ENCODE results near the gene OBP2B. TPM values are rescaled to one million over a fixed set of nuclear protein-coding genes. Genes with fewer than 3 reads are reported as not detected.

The OBP2B gene
- total and polyA plus RNA-seq, 10 of the 15 experiments (the other 5 are each of a cell fraction or from before 2014, with no cell fraction given): not detected

DNA sequence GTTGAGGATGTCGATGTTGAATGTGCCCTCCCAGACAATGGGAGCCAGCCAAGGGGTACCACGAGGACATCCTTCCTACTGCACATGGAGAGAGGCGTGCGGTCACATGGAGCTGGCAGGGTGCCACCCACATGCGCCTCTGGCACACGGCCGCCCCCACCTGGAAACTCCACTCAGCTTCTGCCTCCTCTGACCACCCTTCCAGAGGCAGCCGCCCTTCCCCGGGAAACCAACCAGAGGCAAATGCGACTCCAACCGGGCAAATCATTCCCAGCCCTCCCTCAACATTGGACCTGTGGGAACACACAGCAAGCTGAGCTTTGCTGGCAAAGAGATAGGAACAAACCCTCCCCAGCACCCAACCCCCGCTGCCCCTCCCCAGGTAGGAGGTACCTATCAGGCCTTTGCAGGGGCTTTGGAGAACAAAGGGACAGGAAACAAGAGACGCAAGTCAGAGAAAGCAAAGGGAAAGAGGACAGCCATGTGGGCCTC lies 48.5 kb upstream of the OBP2B start (continued):
- TF ChIP-seq, protein P1, sequence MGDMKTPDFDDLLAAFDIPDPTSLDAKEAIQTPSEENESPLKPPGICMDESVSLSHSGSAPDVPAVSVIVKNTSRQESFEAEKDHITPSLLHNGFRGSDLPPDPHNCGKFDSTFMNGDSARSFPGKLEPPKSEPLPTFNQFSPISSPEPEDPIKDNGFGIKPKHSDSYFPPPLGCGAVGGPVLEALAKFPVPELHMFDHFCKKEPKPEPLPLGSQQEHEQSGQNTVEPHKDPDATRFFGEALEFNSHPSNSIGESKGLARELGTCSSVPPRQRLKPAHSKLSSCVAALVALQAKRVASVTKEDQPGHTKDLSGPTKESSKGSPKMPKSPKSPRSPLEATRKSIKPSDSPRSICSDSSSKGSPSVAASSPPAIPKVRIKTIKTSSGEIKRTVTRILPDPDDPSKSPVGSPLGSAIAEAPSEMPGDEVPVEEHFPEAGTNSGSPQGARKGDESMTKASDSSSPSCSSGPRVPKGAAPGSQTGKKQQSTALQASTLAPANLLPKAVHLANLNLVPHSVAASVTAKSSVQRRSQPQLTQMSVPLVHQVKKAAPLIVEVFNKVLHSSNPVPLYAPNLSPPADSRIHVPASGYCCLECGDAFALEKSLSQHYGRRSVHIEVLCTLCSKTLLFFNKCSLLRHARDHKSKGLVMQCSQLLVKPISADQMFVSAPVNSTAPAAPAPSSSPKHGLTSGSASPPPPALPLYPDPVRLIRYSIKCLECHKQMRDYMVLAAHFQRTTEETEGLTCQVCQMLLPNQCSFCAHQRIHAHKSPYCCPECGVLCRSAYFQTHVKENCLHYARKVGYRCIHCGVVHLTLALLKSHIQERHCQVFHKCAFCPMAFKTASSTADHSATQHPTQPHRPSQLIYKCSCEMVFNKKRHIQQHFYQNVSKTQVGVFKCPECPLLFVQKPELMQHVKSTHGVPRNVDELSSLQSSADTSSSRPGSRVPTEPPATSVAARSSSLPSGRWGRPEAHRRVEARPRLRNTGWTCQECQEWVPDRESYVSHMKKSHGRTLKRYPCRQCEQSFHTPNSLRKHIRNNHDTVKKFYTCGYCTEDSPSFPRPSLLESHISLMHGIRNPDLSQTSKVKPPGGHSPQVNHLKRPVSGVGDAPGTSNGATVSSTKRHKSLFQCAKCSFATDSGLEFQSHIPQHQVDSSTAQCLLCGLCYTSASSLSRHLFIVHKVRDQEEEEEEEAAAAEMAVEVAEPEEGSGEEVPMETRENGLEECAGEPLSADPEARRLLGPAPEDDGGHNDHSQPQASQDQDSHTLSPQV (IDR thresholded peaks at IDR 0.05): no peak
- TF ChIP-seq STAT1 (conservative IDR thresholded peaks at IDR 0.05): no peak

DNA sequence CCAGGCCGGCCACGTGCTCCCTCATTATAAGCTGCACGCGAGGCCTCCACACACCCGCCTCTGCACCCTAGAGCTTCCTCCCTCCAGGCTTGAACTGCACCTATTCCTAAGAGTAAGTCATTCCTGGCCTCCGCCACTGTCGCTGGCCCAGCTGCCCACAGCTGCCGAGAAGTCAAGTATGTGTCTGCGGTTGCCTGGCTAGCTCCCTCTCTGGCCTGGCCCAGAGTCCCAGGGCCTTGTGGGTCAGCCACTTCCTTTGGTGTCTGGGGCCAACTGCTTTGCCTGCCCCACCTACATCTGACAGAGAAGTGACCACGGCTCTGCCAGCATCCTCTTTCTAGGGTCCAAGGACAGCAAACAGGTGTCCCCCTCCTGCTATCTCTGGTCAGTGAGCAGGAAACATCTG lies 47.6 kb upstream of the OBP2B start:
- no TSS peak for BruUV-seq (replicated peaks)
- ChIA-PET CTCF (no interaction called here), SMC1A (ENCODE audit: uncharacterized antibody, unreplicated experiment) (no interaction called here)
- TF ChIP-seq, protein P2, sequence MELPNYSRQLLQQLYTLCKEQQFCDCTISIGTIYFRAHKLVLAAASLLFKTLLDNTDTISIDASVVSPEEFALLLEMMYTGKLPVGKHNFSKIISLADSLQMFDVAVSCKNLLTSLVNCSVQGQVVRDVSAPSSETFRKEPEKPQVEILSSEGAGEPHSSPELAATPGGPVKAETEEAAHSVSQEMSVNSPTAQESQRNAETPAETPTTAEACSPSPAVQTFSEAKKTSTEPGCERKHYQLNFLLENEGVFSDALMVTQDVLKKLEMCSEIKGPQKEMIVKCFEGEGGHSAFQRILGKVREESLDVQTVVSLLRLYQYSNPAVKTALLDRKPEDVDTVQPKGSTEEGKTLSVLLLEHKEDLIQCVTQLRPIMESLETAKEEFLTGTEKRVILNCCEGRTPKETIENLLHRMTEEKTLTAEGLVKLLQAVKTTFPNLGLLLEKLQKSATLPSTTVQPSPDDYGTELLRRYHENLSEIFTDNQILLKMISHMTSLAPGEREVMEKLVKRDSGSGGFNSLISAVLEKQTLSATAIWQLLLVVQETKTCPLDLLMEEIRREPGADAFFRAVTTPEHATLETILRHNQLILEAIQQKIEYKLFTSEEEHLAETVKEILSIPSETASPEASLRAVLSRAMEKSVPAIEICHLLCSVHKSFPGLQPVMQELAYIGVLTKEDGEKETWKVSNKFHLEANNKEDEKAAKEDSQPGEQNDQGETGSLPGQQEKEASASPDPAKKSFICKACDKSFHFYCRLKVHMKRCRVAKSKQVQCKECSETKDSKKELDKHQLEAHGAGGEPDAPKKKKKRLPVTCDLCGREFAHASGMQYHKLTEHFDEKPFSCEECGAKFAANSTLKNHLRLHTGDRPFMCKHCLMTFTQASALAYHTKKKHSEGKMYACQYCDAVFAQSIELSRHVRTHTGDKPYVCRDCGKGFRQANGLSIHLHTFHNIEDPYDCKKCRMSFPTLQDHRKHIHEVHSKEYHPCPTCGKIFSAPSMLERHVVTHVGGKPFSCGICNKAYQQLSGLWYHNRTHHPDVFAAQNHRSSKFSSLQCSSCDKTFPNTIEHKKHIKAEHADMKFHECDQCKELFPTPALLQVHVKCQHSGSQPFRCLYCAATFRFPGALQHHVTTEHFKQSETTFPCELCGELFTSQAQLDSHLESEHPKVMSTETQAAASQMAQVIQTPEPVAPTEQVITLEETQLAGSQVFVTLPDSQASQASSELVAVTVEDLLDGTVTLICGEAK (IDR thresholded peaks at IDR 0.05; ENCODE audit: borderline replicate concordance): no peak
- TF ChIP-seq, protein P3, sequence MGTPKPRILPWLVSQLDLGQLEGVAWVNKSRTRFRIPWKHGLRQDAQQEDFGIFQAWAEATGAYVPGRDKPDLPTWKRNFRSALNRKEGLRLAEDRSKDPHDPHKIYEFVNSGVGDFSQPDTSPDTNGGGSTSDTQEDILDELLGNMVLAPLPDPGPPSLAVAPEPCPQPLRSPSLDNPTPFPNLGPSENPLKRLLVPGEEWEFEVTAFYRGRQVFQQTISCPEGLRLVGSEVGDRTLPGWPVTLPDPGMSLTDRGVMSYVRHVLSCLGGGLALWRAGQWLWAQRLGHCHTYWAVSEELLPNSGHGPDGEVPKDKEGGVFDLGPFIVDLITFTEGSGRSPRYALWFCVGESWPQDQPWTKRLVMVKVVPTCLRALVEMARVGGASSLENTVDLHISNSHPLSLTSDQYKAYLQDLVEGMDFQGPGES (IDR thresholded peaks at IDR 0.05): no peak
- TF ChIP-seq MTA3 (IDR thresholded peaks at IDR 0.05; ENCODE audit: borderline replicate concordance, low read length) (no peak), CHD4 (IDR thresholded peaks at IDR 0.05) (no peak), POLR2AphosphoS5 (IDR thresholded peaks at IDR 0.05; ENCODE audit: low read length) (no peak), SPI1 (IDR thresholded peaks at IDR 0.05; ENCODE audit: borderline replicate concordance, insufficient read depth, low read depth, low read length) (no peak), WRNIP1 (IDR thresholded peaks at IDR 0.05; ENCODE audit: borderline replicate concordance, low read depth, low read length) (no peak), MYB (IDR thresholded peaks at IDR 0.05; ENCODE audit: borderline replicate concordance, low read depth, low read length) (no peak), IRF4 (IDR thresholded peaks at IDR 0.05; ENCODE audit: low read depth, low read length) (no peak), POU2F2 (IDR thresholded peaks at IDR 0.05; ENCODE audit: borderline replicate concordance, low read depth, low read length) (no peak), ZSCAN29 (IDR thresholded peaks at IDR 0.05) (no peak), SP1 (IDR thresholded peaks at IDR 0.05; ENCODE audit: low read depth, low read length) (no peak), CBX5 (IDR thresholded peaks at IDR 0.05; ENCODE audit: low read depth) (no peak), BRCA1 (IDR thresholded peaks at IDR 0.05; ENCODE audit: low read depth, low read length) (no peak)

More for the DNA sequence above, 47.6 kb upstream of the OBP2B start:
- H3K36me3 ChIP-seq (ENCODE audit: control insufficient read depth in 2 of 2, insufficient read depth in 2 of 2, low read length in 1 of 2): no peaks in the 10 kb centered on the region
- ATAC-seq: no peak
- in situ Hi-C loops (cut with MboI) (no loop called here), intact Hi-C loops (cut with micrococcal nuclease; ENCODE audit: unreplicated experiment) (no loop called here)
- peaks cover 0 to 2% of the 10 kb centered on the region in 2 experiments; a peak in 2 of 4 replicates for H3K27me3 ChIP-seq (replicated peaks in 1 of 2; ENCODE audit: control insufficient read depth in 2 of 2, insufficient read depth in 2 of 2, low read length in 1 of 2)
- H3K9me3 ChIP-seq (replicated peaks; ENCODE audit: control insufficient read depth, insufficient read depth, low read length): no peaks in the 10 kb centered on the region
- no peaks in the 10 kb centered on the region for H3K4me1 ChIP-seq (ENCODE audit: control insufficient read depth, insufficient read depth, low read length)
- 30% methylated on average over 10 of the region's 10 CpGs for WGBS (ENCODE audit: insufficient coverage, insufficient replicate concordance, low lambda C conversion rate, missing lambda C conversion rate)
- H4K20me1 ChIP-seq (ENCODE audit: control insufficient read depth, insufficient read depth): no peaks in the 10 kb centered on the region
- no peak overlapping the region for H2AFZ ChIP-seq (ENCODE audit: control insufficient read depth, low read depth, low read length)
- RAD21 ChIA-PET (ENCODE audit: unreplicated experiment): no interaction called here
- H3K9ac ChIP-seq (ENCODE audit: control insufficient read depth, insufficient read depth, low read length): no peak overlapping the region
- no peak for DNase-seq (ENCODE audit: low read depth, low spot score)
- no peak overlapping the region for H3K4me2 ChIP-seq (ENCODE audit: control insufficient read depth, insufficient read depth)
- no peaks in the 10 kb centered on the region for H3K79me2 ChIP-seq (ENCODE audit: control insufficient read depth, insufficient read depth, low read length)
- H3K4me3 ChIP-seq: no peak overlapping the region
- H3K27ac ChIP-seq (ENCODE audit: control insufficient read depth, insufficient read depth): no peak overlapping the region
- POLR2A ChIA-PET: no interaction called here
- FAIRE-seq: no peak

Data from GM12878 (cell line).